Bronchial epithelial cell (primary cell): Measurements from ENCODE around the gene ACCSL. TPM values are rescaled to one million over a fixed set of nuclear protein-coding genes. Genes with fewer than 3 reads are reported as not detected.

Experiments used
- DNase-seq: peaks from one replicate; pipeline ENCODE4 v3.0.0-alpha.2; 2010; ENCODE audit warnings: low read depth
- FAIRE-seq: peaks from 2 replicates; lab custom pipeline; 2011; peaks lifted over from hg19 to GRCh38; lab: Jason Lieb, UNC
- H3K27me3 ChIP-seq: 2 replicates; pipeline ENCODE4 v1.5.1; 2011; ENCODE audit warnings: low read length; ENCODE audit not compliant: control insufficient read depth, insufficient read depth
- H3K36me3 ChIP-seq: 2 replicates; pipeline ENCODE4 v1.5.1; 2011; ENCODE audit warnings: low read length; ENCODE audit not compliant: control insufficient read depth, insufficient read depth
- H3K4me3 ChIP-seq: 2 replicates; pipeline ENCODE4 v1.5.1; 2011; ENCODE audit warnings: mild to moderate bottlenecking, low read depth, low read length, control low read depth
- total RNA-seq: library from RNA; depleted of rRNA; stranded (reverse); fragments of >200 nt; gene quantifications from 2 replicates; pipeline ENCODE4 v1.2.1, GENCODE V29; 2014
- TF ChIP-seq, protein P1 (sequence below): IDR thresholded peaks from 2 replicates; pipeline ENCODE4 v1.5.1; 2011; ENCODE audit warnings: mild to moderate bottlenecking, moderate library complexity, low read length, control low read depth, inconsistent platforms; ENCODE audit not compliant: insufficient read depth, severe bottlenecking

Gene ACCSL
- total RNA-seq, 1 donor from 2014 or later, result not detected

GRCh38 chr11:44083433-44083832 lies 35.7 kb downstream of the ACCSL start:
- TF ChIP-seq, protein P1, sequence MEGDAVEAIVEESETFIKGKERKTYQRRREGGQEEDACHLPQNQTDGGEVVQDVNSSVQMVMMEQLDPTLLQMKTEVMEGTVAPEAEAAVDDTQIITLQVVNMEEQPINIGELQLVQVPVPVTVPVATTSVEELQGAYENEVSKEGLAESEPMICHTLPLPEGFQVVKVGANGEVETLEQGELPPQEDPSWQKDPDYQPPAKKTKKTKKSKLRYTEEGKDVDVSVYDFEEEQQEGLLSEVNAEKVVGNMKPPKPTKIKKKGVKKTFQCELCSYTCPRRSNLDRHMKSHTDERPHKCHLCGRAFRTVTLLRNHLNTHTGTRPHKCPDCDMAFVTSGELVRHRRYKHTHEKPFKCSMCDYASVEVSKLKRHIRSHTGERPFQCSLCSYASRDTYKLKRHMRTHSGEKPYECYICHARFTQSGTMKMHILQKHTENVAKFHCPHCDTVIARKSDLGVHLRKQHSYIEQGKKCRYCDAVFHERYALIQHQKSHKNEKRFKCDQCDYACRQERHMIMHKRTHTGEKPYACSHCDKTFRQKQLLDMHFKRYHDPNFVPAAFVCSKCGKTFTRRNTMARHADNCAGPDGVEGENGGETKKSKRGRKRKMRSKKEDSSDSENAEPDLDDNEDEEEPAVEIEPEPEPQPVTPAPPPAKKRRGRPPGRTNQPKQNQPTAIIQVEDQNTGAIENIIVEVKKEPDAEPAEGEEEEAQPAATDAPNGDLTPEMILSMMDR, result no peak
- no peak for DNase-seq
- H3K27me3 ChIP-seq, result no peaks in the 10 kb centered on the region
- H3K4me3 ChIP-seq, result no peak overlapping the region
- no peak for FAIRE-seq
- H3K36me3 ChIP-seq, result no peaks in the 10 kb centered on the region

- Histone ChIP-seq H3K4me3 (no peak overlapping the region), H3K36me3 (no peaks in the 10 kb centered on the region), H3K27me3 (no peaks in the 10 kb centered on the region)
- FAIRE-seq (no peak), DNase-seq (no peak)
- TF ChIP-seq, protein P1, result no peak
Measured at GRCh38 chr11:44083906-44084305, 36.1 kb downstream of the ACCSL start.

DNA sequence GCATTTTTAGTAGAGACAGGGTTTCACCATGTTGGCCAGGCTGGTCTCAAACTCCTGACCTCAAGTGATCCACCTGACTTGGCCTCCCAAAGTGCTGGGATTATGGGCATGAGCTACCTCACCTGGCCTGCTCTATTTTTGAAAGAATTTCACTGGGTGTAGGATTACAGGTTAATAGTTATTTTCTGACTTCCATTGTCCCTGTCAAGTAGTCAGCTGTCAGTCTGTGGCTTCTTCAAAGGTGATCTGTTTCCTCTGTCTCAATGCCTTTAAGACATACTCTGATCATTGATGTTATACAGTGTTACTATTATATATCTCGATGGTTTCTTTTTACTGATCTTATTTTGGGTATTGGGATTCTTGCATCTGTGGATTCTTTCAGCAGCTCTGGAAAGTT lies 37.5 kb downstream of the ACCSL start:
- FAIRE-seq, result no peak
- TF ChIP-seq, protein P1, result no peak

GRCh38 chr11:44088377-44088776 lies 40.6 kb downstream of the ACCSL start:
- H3K27me3 ChIP-seq, result no peaks in the 10 kb centered on the region
- H3K36me3 ChIP-seq, result no peaks in the 10 kb centered on the region
- no peak overlapping the region for H3K4me3 ChIP-seq
- FAIRE-seq, result no peak
- TF ChIP-seq, protein P1, result no peak
- DNase-seq, result no peak

More for the DNA sequence above, 37.5 kb downstream of the ACCSL start:
- DNase-seq, result no peak
- no peak overlapping the region for H3K4me3 ChIP-seq
- H3K36me3 ChIP-seq, result no peaks in the 10 kb centered on the region
- no peaks in the 10 kb centered on the region for H3K27me3 ChIP-seq

- no peak for DNase-seq
- no peaks in the 10 kb centered on the region for H3K36me3 ChIP-seq
- no peak for FAIRE-seq
- H3K27me3 ChIP-seq, result no peaks in the 10 kb centered on the region
- TF ChIP-seq, protein P1, result no peak
- H3K4me3 ChIP-seq, result no peak overlapping the region
Measured at GRCh38 chr11:44088871-44089270, 41.1 kb downstream of the ACCSL start.

- TF ChIP-seq, protein P1, result no peak
- no peak for FAIRE-seq
Measured at GRCh38 chr11:44090539-44090938, 42.8 kb downstream of the ACCSL start.

More at GRCh38 chr11:44090539-44090938, 42.8 kb downstream of the ACCSL start:
- Histone ChIP-seq H3K36me3 (no peaks in the 10 kb centered on the region), H3K27me3 (no peaks in the 10 kb centered on the region), H3K4me3 (no peak overlapping the region)
- no peak for DNase-seq
